Fibroblast of skin of right quadriceps (primary cell): ENCODE measurements around the gene RAB30.
"Not testable (repeated sequence)": the region's sequence is repeated elsewhere in the genome, so short reads cannot be mapped to it uniquely, and the experiment has no call there.

Experiments
- DNase-seq: peaks from one replicate; pipeline ENCODE4 v3.0.0-alpha.2; 2013

The RAB30 gene

DNA sequence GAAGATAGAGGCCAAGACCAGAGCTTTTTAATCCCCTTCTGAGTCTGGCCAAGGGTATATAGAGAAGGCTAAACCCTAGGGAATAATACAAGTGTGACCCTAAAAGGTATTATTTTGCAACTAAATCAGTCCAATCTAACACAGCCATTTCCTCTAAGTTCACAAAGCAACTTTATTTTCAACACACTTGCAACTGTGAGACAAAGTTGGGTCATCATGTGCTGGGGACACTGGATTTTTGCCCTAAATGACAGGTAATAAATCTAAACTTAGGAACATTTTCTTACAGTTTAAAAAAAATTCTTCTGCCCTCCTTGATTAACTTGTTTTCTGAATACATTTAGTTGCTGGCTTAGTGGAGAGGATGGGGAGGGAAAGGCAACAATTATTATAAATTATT is 91.9 kb downstream of the RAB30 start:
- no peak for DNase-seq

GRCh38 chr11:82978422-82979099 is 93.1 kb downstream of the RAB30 start:
- peak; percentile 82 for DNase-seq

DNA sequence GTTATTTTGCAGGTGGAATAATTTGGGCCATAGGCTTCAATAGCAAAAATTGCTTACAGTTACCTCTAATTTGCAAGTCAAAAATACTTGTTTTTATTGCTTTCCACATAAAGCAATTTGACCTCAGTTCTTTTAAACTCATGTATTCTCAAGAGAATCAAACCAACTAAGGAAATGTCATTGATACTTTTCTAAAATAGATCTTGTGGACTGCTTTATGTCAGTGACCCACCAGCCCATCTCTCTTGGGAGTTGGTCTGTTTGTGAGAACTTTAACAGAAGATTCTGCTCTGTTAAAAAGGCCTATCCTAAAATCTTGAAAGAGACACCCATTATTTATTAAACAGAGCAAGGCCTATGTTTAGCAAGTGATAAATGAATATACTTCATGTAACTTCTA is 94.9 kb downstream of the RAB30 start:
- DNase-seq: no peak

- DNase-seq: no peak
Observed at GRCh38 chr11:82975882-82976281, 95.8 kb downstream of the RAB30 start.

DNA sequence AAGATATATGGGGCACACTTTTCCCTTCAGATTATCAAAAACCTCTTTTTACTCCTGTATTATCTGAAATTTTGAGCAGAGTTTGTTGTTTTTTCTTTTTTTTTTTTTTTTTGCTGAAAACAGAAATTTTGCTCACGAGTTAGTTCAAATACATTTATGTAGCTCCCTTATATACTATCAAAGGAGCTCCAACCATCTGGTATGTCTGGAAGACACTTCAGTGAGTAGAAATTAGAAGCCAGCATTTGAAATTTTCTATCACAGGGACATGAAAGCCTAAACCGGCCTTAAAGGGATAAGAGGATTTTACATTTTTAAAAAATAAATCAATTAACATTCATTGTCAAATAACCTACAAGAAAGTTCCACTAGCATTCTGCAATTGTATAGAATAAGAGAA is 96.8 kb downstream of the RAB30 start:
- no peak for DNase-seq

- no peak for DNase-seq
Observed at GRCh38 chr11:82974135-82974534, 97.6 kb downstream of the RAB30 start.

GRCh38 chr11:82972103-82972502 is 99.6 kb downstream of the RAB30 start:
- DNase-seq: no peak

- not testable (repeated sequence) for DNase-seq
Observed at GRCh38 chr11:82971519-82971946, 100.2 kb downstream of the RAB30 start.

DNA sequence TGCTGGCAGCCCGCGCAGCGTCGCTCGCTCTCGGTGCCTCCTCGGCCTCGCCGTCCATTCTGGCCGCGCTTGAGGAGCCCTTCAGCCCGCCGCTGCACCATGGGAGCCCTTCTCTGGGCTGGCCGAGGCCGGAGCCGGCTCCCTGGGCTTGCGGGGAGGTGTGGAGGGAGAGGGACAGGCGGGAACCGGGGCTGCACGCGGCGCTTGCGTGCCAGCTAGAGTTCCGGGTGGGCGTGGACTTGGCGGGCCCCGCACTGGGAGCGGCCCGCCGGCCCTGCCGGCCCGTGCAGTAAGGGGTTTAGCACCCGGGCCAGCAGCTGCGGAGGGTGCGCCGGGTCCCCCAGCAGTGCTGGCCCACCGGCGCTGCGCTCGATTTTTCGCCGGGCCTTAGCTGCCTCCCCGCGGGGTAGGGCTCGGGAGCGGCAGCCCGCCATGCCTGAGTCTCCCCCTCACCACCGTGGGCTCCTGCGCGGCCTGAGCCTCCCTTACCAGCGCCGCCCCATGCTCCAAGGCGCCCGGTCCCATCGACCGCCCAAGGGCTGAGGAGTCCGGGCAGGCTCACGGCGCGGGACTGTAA is 101.1 kb downstream of the RAB30 start:
- DNase-seq: not testable (repeated sequence)

- no peak for DNase-seq
Observed at GRCh38 chr11:82969811-82970210, 101.9 kb downstream of the RAB30 start.

- DNase-seq: no peak
Observed at GRCh38 chr11:82967381-82967780, 104.3 kb downstream of the RAB30 start.

GRCh38 chr11:82962021-82962420 is 109.7 kb downstream of the RAB30 start:
- not testable (repeated sequence) for DNase-seq

DNA sequence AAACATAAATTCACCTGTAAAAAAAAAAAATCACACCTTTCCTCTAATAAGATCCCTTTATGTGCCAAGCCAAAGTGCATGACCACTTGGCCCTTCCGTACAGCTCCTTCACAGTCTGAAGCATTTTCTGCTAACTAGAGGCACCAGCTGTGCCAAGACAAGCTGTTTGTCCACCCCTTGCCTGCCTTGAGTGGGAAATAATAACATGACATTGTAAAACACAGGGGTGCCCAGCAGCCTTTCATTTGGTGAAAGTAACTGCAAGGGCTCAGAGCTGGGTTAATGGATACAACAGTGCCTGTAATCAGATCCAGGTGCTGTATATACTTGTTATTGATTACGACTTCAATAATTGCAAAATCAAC is 110.9 kb downstream of the RAB30 start:
- DNase-seq: no peak

DNA sequence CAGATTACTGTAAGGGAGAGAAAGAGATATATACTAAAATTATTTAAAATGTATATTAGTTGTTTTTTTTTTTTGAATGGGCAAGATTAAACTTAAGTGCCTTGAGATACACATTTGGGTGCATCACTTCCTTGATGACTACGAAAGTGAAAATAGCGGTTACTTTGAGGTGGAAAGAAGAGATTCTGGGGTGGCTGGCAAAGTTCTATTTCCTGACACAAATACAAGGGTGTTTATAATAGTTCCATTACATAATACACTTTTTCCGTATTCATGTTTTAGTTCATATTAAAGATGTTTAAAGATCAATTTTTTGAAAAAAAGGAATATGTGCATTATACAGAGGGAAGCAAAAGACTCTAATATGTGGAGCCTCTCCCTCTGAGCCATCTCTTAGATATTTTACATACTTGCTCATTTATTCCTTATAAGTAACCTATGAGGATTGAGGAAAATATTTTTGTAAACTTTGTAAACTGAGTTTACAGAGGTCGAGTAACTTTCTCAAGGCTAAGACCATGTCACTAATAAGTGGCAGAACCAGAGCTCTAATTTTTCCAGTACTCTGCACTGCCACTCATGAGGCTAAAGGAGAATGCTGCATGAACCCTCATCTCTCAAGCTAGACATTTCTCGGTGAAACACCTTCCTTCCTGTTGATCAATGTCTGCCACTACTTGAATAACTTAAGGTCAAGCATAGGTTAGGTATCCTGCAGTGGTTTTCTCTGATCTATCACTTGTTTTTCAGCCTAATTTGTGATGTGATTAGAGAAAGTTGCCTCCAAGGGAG is 111.5 kb downstream of the RAB30 start:
- DNase-seq: no peak

DNA sequence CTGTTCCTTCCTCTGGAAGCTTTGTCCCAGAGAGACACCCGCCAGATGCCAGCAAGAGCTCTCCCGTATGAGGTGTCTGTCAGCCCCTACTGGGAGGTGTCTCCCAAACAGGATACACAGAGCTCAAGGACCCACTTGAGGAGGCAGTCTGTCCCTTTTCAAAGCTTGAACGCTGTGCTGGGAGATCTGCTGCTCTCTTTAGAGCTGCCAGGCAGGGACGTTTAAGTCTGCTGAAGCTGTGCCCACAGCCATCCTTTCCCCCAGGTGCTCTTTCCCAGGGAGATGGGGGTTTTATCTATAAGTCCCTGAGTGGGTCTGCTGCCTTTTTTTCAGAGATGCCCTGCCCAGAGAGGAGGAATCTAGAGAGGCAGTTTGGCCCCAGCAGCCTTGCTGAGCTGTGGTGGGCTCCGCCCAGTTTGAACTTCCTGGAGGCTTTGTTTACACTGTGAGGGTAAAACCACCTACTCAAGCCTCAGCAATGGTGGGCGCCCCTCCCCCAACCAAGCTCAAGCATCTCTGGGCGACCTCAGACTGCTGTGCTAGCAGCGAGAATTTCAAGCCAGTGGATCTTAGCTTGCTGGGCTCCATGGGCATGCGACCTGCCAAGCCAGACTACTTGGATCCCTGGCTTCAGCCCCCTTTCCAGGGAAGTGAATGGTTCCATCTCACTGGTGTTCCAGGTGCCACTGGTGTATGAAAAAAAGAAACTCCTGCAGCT is 115.8 kb downstream of the RAB30 start:
- peak; percentile 15 for DNase-seq

GRCh38 chr11:82950502-82950901 is 121.2 kb downstream of the RAB30 start:
- not testable (repeated sequence) for DNase-seq

GRCh38 chr11:82949352-82949751 is 122.3 kb downstream of the RAB30 start:
- no peak for DNase-seq

- DNase-seq: no peak
Observed at GRCh38 chr11:82945682-82946081, 126.0 kb downstream of the RAB30 start.

- DNase-seq: not testable (repeated sequence)
Observed at GRCh38 chr11:82945041-82945440, 126.7 kb downstream of the RAB30 start.

DNA sequence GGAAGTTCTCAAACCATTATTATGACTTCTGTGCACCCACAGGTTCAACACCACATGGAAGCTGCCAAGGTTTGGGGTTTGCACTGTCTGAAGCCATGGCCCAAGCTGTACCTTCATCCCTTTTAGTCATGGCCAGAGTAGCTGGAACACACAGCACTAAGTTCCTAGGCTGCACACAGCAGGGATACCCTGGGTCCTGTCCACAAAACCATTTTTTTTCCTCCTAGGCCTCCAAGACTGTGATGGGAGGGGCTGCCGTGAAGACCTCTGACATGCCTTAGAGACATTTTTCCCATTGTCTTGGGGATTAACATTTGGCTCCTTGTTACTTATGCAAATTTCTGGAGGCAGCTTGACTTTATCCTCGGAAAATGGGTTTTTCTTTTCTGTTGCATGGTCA is 127.5 kb downstream of the RAB30 start:
- DNase-seq: no peak

DNA sequence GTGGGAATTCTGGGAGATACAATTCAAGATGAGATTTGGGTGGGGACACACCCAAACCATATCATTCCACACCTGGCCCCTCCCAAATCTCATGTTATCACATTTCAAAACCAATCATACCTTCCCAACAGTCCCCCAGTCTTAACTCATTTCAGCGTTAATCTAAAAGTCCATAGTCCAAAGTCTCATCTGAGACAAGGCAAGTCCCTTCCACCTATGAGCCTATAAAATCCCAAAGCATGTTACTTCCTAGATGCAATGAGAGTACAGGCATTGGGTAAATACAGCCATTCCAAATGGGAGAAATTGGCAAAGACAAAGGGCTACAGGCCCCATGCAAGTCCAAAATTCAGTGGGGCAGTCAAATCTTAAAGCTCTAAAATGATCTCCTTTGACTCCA is 128.3 kb downstream of the RAB30 start:
- DNase-seq: not testable (repeated sequence)

- no peak for DNase-seq
Observed at GRCh38 chr11:82942376-82942775, 129.3 kb downstream of the RAB30 start.

DNA sequence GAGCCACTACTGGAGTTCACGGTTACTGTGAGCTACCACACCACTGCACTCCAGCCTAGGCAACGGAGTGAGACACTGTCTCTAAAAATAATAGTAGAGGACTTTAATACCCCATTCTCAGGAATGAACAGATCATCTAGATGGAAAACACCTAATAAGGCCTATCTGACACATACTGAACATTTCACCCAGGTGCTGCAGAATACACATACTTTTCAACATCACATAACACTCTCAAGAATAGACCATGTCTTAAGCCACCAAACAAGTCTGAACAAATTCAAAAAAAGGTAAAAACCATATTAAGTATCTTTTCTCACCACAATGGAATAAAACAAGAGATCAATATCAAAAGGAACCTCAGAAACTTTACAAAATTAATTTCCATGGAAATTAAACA is 132.2 kb downstream of the RAB30 start:
- DNase-seq: no peak
